ENCODE data around the gene HK3.

- TF ChIP-seq RXRA (IDR thresholded peaks at IDR 0.05), result no peak
- no peak for TF ChIP-seq RAD21 (IDR thresholded peaks at IDR 0.05)
- no peak for TF ChIP-seq REST (IDR thresholded peaks at IDR 0.05)
- no peak for TF ChIP-seq CTCF (IDR thresholded peaks at IDR 0.05; ENCODE audit: low read depth, low read length, missing input control)
- no peak for TF ChIP-seq HNF4A (conservative IDR thresholded peaks at IDR 0.05)
- no peak for TF ChIP-seq TAF1 (conservative IDR thresholded peaks at IDR 0.05)
- no peak for TF ChIP-seq SP1 (IDR thresholded peaks at IDR 0.05)
- TF ChIP-seq MAX (IDR thresholded peaks at IDR 0.05), result no peak
- no peak for TF ChIP-seq YY1 (IDR thresholded peaks at IDR 0.05)
Measured at GRCh38 chr5:176899946-176900779, 1.0 kb upstream of the HK3 start.

Data from liver (tissue), 3 donors.